ENCODE results near the gene CNOT4.

- no peak for TF ChIP-seq CTCF (IDR thresholded peaks at IDR 0.05)
- no peak for TF ChIP-seq POLR2A (IDR thresholded peaks at IDR 0.05)
Measured at GRCh38 chr7:135334830-135335543, 174.9 kb downstream of the CNOT4 start.

Measured in body of pancreas (tissue), 4 donors.